Upper lobe of left lung (tissue), 6 donors: ENCODE data around the gene TTYH3. TPM values are rescaled to one million over a fixed set of nuclear protein-coding genes. Genes with fewer than 3 reads are reported as not detected.

Source experiments
- ATAC-seq, 2 donors: fragments of 200-7000 bp; cut with Tn5 transposase; one replicate each; pipeline ENCODE4 v1.9.1; 2022; ENCODE audit warnings: mild to moderate bottlenecking in 2 of 2, moderate library complexity in 2 of 2; ENCODE audit not compliant: low FRiP score in 2 of 2
- DNase-seq, 2 donors: peaks; one replicate each; pipeline ENCODE4 v3.0.0-alpha.2; 2019 to 2020
- H3K27ac ChIP-seq, 4 donors: fragments of 200-600 bp; sonication (generic); one replicate each; pipeline ENCODE4 v1.5.1; 2016 to 2019
- H3K27me3 ChIP-seq, 4 donors: fragments of 200-600 bp; sonication (generic); one replicate each; pipeline ENCODE4 v1.5.1; 2017 to 2019
- H3K36me3 ChIP-seq, 4 donors: fragments of 200-600 bp; sonication (generic); one replicate each; pipeline ENCODE4 v1.5.1; 2016 to 2019
- H3K4me1 ChIP-seq, 4 donors: fragments of 200-600 bp; sonication (generic); one replicate each; pipeline ENCODE4 v1.5.1; 2018 to 2019
- H3K4me3 ChIP-seq, 4 donors: fragments of 200-600 bp; sonication (generic); one replicate each; pipeline ENCODE4 v1.5.1; 2017 to 2019; ENCODE audit warnings: mild to moderate bottlenecking in 2 of 4, moderate library complexity in 1 of 4
- H3K9me3 ChIP-seq, 4 donors: fragments of 200-600 bp; sonication (generic); one replicate each; pipeline ENCODE4 v1.5.1; 2018 to 2019
- CTCF ChIP-seq, 6 experiments: fragments of 450-650 bp in 4 of 6; fragments of 200-600 bp in 2 of 6; sonication (generic) in 2 of 6; IDR thresholded peaks; one replicate each; pipeline ENCODE4 v1.5.1; 2016 to 2019; ENCODE audit warnings: antibody characterized with exemption in 6 of 6
- EP300 ChIP-seq, 4 donors: sonication (generic); formaldehyde crosslinking; IDR thresholded peaks; one replicate each; pipeline ENCODE4 v1.5.1; 2017; ENCODE audit warnings: antibody characterized with exemption in 4 of 4, control low read depth in 2 of 4
- POLR2A ChIP-seq, 4 donors: fragments of 450-650 bp; IDR thresholded peaks; one replicate each; pipeline ENCODE4 v1.5.1; 2016 to 2017; ENCODE audit warnings: antibody characterized with exemption in 4 of 4, mild to moderate bottlenecking in 2 of 4
- POLR2AphosphoS5 ChIP-seq, 2 donors: sonication (generic); formaldehyde crosslinking; IDR thresholded peaks; one replicate each; pipeline ENCODE4 v1.5.1; 2017; ENCODE audit warnings: antibody characterized with exemption in 2 of 2
- WGBS, 2 donors: methylation state at CpG; one replicate each; pipeline ENCODE4 v1.1.5; 2017 to 2018; 5-methylcytosine and 5-hydroxymethylcytosine counted together
- total RNA-seq, 6 donors: library from RNA; depleted of rRNA in 4 of 6; stranded (reverse); fragments of >200 nt in 4 of 6; gene quantifications; one replicate each; pipeline versions ENCODE4 v1.1.0 to v1.2.1, GENCODE V29; 2016 to 2021
- donor health status: DM: no; HTN: no; CAD: no; lungs with moderate emphysema.
- donor health status: DM: no; HTN: yes; CAD: no; lungs with severe emphysema.

TTYH3 gene
- total RNA-seq, 6 donors from 2014 or later, result 16.5 to 69.6 (median 58.1) TPM

GRCh38 chr7:2711895-2712675, 80.3 kb downstream of the TTYH3 start:
- peak; percentile 4 to 85 for ATAC-seq

GRCh38 chr7:2713370-2713769, 81.6 kb downstream of the TTYH3 start:
- H3K36me3 ChIP-seq, result no peaks in the 10 kb centered on the region
- H3K27me3 ChIP-seq, result no peaks in the 10 kb centered on the region
- H3K9me3 ChIP-seq, result no peaks in the 10 kb centered on the region
- ATAC-seq (no peak), DNase-seq (no peak)
- no peak overlapping the region for H3K4me3 ChIP-seq
- peaks cover 16 to 58% (median 42%) of the 10 kb centered on the region in 4 donors for H3K4me1 ChIP-seq
- 52 to 61% methylated on average over 5 to 13 of the region's 13 CpGs for WGBS, 2 donors
- H3K27ac ChIP-seq, result no peak overlapping the region
- TF ChIP-seq POLR2AphosphoS5 (IDR thresholded peaks at IDR 0.05), result peak in 1 of 2 donors; percentile 16
- no peak for TF ChIP-seq POLR2A (IDR thresholded peaks at IDR 0.05)
- peak in 1 of 6 experiments; percentile 8 for TF ChIP-seq CTCF (IDR thresholded peaks at IDR 0.05)

More at GRCh38 chr7:2711895-2712675, 80.3 kb downstream of the TTYH3 start:
- Histone ChIP-seq H3K27ac (peak overlapping the region in 3 of 4 donors; percentile 21 to 76 (median 55)), H3K4me3 (peak overlapping the region in 1 of 4 donors; percentile 6), H3K27me3 (no peaks in the 10 kb centered on the region), H3K9me3 (no peaks in the 10 kb centered on the region), H3K4me1 (peaks cover 8 to 49% (median 32%) of the 10 kb centered on the region in 4 donors), H3K36me3 (no peaks in the 10 kb centered on the region)
- peak; percentile 76 to 86 for DNase-seq
- no peak for TF ChIP-seq EP300 (IDR thresholded peaks at IDR 0.05)
- peak in 1 of 4 donors; percentile 25 for TF ChIP-seq POLR2A (IDR thresholded peaks at IDR 0.05)
- 66 to 76% methylated on average over 21 to 25 of the region's 25 CpGs for WGBS, 2 donors

GRCh38 chr7:2713978-2714377, 82.2 kb downstream of the TTYH3 start:
- no peaks in the 10 kb centered on the region for H3K36me3 ChIP-seq
- no peak for ATAC-seq
- no peak overlapping the region for H3K27ac ChIP-seq
- no peaks in the 10 kb centered on the region for H3K27me3 ChIP-seq
- H3K4me1 ChIP-seq, result peaks cover 16 to 58% (median 42%) of the 10 kb centered on the region in 4 donors
- 76 to 81% methylated on average over 12 of the region's 12 CpGs for WGBS, 2 donors
- no peaks in the 10 kb centered on the region for H3K9me3 ChIP-seq
- TF ChIP-seq POLR2A (IDR thresholded peaks at IDR 0.05) (no peak), CTCF (IDR thresholded peaks at IDR 0.05) (no peak), POLR2AphosphoS5 (IDR thresholded peaks at IDR 0.05) (no peak), EP300 (IDR thresholded peaks at IDR 0.05) (no peak)
- no peak overlapping the region for H3K4me3 ChIP-seq
- DNase-seq, result no peak

Other genes starting within 250 kb of the TTYH3 start
- 10 to 100 TPM; 10.2 to 35.9 (median 27.8) TPM for gene CHST12, start 228.4 kb upstream of the TTYH3 start, total RNA-seq
- gene GRIFIN, start 155.6 kb upstream of the TTYH3 start, total RNA-seq, result not detected
- 10 to 100 TPM; 30.6 to 62.9 (median 45.2) TPM for gene LFNG, start 112.2 kb upstream of the TTYH3 start, total RNA-seq
- 10 to 100 TPM; 23.9 to 68.3 (median 31.0) TPM for gene BRAT1, start 76.5 kb upstream of the TTYH3 start, total RNA-seq
- gene IQCE, start 73.0 kb upstream of the TTYH3 start, total RNA-seq, result 10 to 100 TPM; 18.0 to 51.3 (median 23.9) TPM
- 10 to 100 TPM in 1 of 6 donors, 1 to 10 TPM in 3, under 1 TPM in 2; 0.30 to 16.6 (median 5.3) TPM for gene AMZ1, start 56.2 kb downstream of the TTYH3 start, total RNA-seq
- gene GNA12, start 212.3 kb downstream of the TTYH3 start, total RNA-seq, result 10 to 100 TPM; 24.0 to 52.3 (median 35.7) TPM